OCI-M2 (cell line): Measurements from ENCODE around the gene CDYL.

Experiments used
- DNase-seq: peaks from one replicate; lab custom pipeline; 2025; ENCODE audit not compliant: unreplicated experiment; lab: John Stamatoyannopoulos, UW

CDYL gene

GRCh38 chr6:4802312-4802935 is 26.2 kb downstream of the CDYL start:
- no peak for DNase-seq

DNA sequence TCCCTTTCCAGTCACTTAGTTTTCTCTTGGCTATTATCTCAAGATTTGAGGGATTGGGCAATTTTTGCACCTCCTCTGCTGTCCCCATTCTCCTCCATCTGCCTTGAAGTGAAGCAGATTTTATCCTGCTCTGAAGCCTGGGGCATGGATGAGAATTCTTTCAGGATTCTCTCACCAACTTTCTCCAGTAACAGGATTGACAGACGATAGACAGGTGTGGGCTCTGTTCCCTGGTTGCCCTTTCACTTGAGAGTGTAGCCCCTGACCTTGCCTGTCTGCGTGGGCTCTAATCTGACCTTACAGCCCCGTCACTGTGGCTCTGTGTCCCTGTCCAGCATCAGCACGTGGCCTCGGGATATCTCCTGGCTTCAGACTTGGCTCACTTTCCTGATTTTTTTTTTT is 27.1 kb downstream of the CDYL start:
- no peak for DNase-seq

- DNase-seq: no peak
Observed at GRCh38 chr6:4804095-4804494, 27.9 kb downstream of the CDYL start.

GRCh38 chr6:4805553-4806336 is 29.5 kb downstream of the CDYL start:
- DNase-seq: no peak

DNA sequence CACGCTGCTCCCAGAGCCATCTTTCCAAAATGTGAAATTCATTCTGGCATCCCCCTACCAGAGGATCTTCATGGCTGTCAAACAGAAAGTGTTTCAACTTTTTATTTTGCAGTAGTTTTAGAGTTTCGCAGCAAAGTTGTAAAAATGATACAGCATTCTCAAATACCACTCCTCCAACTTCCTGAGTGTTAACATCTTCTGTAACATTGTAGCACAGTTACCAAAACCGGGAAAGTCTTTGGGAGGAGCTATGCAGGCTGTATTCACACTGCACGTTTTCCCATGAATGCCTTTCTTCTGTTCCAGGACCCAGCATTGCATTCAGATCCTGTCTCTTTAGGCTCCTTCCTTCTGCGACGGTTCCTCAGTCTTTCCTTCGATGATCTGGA is 30.1 kb downstream of the CDYL start:
- no peak for DNase-seq

- no peak for DNase-seq
Observed at GRCh38 chr6:4806791-4807190, 30.6 kb downstream of the CDYL start.

DNA sequence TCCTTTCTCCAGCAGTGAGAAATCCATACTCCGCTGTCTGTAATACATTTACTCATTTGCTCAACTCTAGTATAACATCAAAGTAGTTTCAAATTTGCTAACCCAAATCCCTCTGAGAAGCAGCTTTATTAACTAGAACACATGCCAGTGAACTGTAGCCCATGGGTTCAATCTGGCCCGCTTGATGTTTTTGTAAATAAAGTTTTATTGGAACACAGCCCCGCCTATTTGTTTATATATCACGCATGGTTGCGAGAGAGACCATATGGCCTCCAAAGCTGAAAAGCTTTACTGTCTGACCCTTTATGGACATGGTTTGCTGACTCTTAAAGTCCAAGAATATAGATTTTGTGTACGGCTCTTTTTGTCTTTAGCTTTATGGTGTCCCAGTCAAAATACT is 32.2 kb downstream of the CDYL start:
- DNase-seq: no peak

GRCh38 chr6:4809999-4810918 is 34.1 kb downstream of the CDYL start:
- DNase-seq: no peak

DNA sequence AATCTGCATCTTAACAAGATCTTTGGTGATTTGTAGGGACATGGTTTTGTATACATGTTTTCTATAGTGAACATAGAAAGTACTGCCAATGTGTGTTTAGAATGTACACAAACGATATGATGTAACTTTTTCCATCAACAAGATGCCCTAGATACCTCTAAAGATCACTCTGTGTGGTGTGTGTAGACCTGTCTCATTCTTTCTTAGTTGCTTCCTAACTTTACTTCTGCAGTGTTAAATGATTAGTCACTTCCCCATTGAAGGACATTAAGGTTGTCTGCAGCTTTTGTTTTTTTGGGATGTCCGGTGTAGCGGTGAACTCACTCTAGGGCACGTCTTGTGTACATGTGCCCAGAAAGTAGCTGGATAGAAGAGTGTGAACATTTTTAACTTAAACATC is 35.9 kb downstream of the CDYL start:
- DNase-seq: no peak

GRCh38 chr6:4813055-4813454 is 36.9 kb downstream of the CDYL start:
- no peak for DNase-seq

DNA sequence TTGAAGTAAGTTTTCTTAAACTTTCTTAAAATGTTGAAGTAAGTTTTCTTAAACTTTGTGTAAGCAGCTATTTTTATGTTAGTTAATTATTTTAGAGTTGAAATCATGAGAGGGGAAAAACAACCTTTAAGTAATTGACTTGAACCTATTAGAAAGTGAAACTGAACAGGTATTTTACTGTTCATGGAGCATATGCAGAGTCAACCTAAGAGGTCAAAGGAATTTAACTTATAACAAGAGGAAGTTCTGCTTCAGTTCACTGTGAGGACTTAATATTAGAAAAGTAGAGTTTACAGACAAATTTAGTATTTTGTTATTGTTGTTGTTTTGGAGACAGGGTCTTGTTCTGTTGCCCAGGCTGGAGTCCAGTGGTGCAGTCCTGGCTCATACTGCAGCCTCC is 38.0 kb downstream of the CDYL start:
- no peak for DNase-seq

DNA sequence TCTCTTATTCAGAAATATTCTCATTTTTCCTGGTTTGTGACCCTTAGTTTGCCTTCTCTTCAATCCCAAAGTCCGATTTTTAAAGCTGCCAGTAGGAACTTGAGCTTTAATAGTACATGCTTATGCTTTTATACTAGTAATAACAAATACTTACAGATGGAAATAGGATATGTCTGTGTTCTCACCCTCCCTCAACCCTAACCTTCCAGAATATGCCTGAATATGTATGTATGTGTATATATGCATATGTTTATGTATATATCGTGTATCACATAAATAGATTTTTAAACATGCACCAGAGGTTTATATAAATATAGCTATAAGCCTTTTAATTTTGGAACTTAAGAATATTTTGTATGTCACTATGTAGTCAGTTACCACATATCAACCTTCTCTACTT is 38.8 kb downstream of the CDYL start:
- no peak for DNase-seq

DNA sequence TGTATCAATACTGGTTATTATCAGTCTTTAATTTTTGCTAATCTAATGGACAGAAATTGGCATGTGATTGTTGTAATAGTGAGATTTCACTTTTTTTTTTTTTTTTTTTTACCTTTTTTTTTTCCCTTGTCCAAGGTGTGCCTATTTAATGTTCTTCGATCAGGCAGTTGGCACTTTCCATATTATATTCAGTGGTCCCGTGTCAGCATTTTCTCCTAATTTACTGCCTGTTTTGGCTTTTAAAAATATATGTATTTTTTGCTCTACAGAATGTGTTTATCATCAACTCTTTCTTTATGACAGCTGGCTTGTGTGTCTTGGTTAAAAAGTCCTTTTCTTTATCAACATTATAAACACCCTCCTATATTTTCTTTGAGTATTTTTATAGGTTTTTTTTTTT is 39.4 kb downstream of the CDYL start:
- DNase-seq: no peak

DNA sequence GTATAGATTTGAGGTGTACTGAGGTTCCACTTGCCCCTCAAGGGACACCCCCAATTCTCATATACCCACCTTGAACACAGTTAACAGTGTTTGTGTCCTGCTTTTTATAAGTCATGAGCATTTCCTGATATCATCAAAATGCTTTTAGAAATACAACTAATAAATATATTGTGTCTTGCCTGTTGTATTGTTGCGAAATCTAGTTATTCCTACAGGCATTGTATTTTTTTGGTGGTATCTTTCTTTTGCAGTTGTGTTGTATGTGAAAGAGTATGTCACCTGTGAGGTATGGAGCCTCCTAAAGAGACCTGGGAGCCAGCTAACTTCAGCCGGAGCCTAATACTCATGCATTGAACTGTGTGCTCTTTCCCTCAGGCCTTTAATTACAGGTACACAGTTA is 40.7 kb downstream of the CDYL start:
- DNase-seq: no peak

DNA sequence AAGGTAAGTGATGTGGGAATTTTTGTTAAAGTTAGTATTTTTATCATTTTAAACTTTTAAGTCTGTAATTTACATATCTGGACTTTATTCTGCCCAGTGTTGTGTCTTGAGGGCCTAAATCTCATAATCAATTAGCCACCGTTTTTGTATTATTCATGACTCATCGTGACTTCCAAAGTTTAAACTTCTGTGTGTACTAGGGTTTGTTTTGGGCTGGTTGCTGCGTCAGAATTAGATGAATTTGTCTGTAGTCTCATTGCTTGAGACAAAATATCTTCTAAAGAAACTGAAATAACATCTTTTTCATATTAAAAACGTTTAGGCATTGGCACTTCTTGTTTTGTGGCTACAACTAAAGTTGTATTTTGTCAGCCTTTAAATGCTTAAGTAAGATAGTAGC is 41.3 kb downstream of the CDYL start:
- DNase-seq: no peak

DNA sequence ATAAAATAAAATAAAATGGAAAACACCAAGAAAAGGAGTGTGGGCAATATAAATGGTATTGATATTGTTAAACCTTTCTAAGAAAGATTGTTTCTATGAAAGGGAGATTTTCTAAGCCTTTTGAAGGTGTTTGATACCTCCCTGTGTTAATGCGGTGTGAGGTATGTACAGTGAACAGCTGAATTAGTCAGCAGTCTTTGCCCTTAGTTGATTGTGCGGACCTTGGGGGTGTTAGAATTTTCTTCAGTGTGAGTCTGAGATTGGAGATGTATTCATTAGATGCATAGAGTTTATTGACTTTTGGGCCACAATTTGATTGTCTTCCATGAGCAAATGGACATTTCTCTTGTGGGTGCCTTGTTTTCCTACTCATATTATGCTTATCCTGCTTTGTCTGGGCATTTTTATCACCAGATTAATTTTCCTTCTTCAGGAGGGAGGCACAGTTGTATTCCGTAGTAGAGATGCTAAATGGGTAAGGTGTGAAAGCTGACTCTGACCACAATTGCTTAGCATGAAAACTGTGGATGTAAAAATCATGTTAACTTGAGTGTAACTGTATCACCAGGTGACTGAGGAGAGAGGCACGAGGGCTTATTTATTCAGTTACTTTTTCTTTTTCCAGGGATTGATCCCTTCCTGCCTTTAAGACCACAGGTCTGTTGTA is 42.2 kb downstream of the CDYL start:
- DNase-seq: no peak

- no peak for DNase-seq
Observed at GRCh38 chr6:4819706-4820283, 43.6 kb downstream of the CDYL start.

GRCh38 chr6:4820704-4821276 is 44.6 kb downstream of the CDYL start:
- DNase-seq: no peak

DNA sequence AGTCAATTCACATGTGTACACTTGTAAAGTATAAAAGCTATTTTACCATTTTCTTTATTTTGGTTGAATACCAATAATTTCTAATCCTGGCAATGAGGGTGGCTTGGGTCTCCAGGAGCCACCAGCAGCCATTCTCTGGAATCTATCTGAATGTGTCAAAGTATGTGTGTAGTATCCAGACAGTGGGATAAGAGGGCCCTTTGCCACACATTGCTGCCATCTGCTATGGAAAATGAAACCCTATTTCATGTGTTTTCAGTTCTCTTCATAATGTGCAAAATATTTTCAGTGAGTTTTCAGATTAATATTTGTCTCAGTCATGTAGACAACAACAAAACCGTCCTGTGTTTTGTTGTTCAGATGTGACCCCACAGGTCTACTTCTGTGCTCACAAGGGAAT is 46.3 kb downstream of the CDYL start:
- DNase-seq: no peak

DNA sequence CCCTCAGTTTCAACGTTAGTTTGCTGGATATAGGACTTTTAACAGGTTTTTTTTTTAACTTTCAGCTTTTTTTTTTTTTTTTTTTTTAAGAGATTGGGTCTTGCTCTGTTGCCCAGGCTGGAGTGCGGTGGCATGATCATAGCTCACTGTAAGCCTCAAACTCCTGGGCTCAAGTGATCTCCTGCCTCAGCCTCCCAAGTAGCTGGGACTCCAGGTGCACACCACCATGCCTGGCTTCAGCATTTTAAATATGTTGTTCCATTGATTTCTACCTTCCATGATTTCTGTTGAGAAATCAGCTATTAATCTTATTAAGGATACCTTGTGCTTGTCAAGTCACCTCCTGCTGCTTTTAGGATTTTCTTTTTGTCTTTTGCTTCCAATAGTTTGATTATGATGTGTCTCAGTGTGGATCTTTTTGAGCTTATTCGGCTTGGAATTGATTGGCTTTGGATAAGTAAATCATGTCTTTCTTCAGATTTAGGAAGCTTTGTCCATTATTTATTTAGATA is 52.0 kb downstream of the CDYL start:
- DNase-seq: no peak
